Nephron progenitor cell (in vitro differentiated cells): ENCODE data around the gene OBI1.
"Not testable (repeated sequence)": the region's sequence is repeated elsewhere in the genome, so short reads cannot be mapped to it uniquely, and the experiment has no call there.

Experiments
- DNase-seq: peaks from one replicate; pipeline ENCODE4 v3.0.0; 2021
- H3K27ac Mint-ChIP-seq: 2 replicates; pipeline ENCODE4 v1.8.0; 2021; ENCODE audit warnings: mild to moderate bottlenecking, moderate library complexity, mixed read lengths
- H3K27me3 Mint-ChIP-seq: 2 replicates; pipeline ENCODE4 v1.8.0; 2021; ENCODE audit warnings: mild to moderate bottlenecking, low read depth, mixed read lengths; ENCODE audit not compliant: poor library complexity
- H3K36me3 Mint-ChIP-seq: 2 replicates; pipeline ENCODE4 v1.8.0; 2021; ENCODE audit warnings: low read depth, mixed read lengths
- H3K4me1 Mint-ChIP-seq: 2 replicates; pipeline ENCODE4 v1.8.0; 2021; ENCODE audit warnings: mixed read lengths
- H3K4me3 Mint-ChIP-seq: 2 replicates; pipeline ENCODE4 v1.8.0; 2021; ENCODE audit warnings: mild to moderate bottlenecking, moderate library complexity, mixed read lengths
- H3K9me3 Mint-ChIP-seq: 2 replicates; pipeline ENCODE4 v1.8.0; 2021; ENCODE audit warnings: mild to moderate bottlenecking, moderate library complexity, mixed read lengths
- CTCF ChIP-seq: fragments of 200-600 bp; sonication (generic); IDR thresholded peaks from 2 replicates; pipeline ENCODE4 v1.5.0; 2021; ENCODE audit warnings: antibody characterized with exemption

Gene OBI1

GRCh38 chr13:78655007-78655406 lies 3.9 kb downstream of the OBI1 start:
- Mint-ChIP-seq H3K27me3 (no peaks in the 10 kb centered on the region), H3K4me3 (no peak overlapping the region), H3K4me1 (peaks cover 27% of the 10 kb centered on the region), H3K27ac (no peak overlapping the region), H3K36me3 (peaks cover 14% of the 10 kb centered on the region), H3K9me3 (peaks cover 9% of the 10 kb centered on the region)
- TF ChIP-seq CTCF, result no peak
- no peak for DNase-seq

- TF ChIP-seq CTCF, result no peak
- DNase-seq, result no peak
- H3K4me3 Mint-ChIP-seq, result no peak overlapping the region
- H3K27ac Mint-ChIP-seq, result no peak overlapping the region
- H3K4me1 Mint-ChIP-seq, result peaks cover 13% of the 10 kb centered on the region
- H3K9me3 Mint-ChIP-seq, result no peaks in the 10 kb centered on the region
- H3K27me3 Mint-ChIP-seq, result no peaks in the 10 kb centered on the region
- peaks cover 14% of the 10 kb centered on the region for H3K36me3 Mint-ChIP-seq
These were observed 6.3 kb downstream of the OBI1 start for GRCh38 chr13:78652651-78653050.

- Mint-ChIP-seq H3K27me3 (no peaks in the 10 kb centered on the region), H3K36me3 (peaks cover 10% of the 10 kb centered on the region), H3K4me3 (no peak overlapping the region), H3K4me1 (peaks cover 3% of the 10 kb centered on the region), H3K9me3 (no peaks in the 10 kb centered on the region), H3K27ac (no peak overlapping the region)
- TF ChIP-seq CTCF, result no peak
- no peak for DNase-seq
These were observed 8.3 kb downstream of the OBI1 start for GRCh38 chr13:78650717-78651083.

GRCh38 chr13:78649997-78650716 lies 8.8 kb downstream of the OBI1 start:
- no peaks in the 10 kb centered on the region for H3K27me3 Mint-ChIP-seq
- H3K4me3 Mint-ChIP-seq, result no peak overlapping the region
- no peak for TF ChIP-seq CTCF
- H3K9me3 Mint-ChIP-seq, result no peaks in the 10 kb centered on the region
- H3K27ac Mint-ChIP-seq, result no peak overlapping the region
- no peak for DNase-seq
- peaks cover 7% of the 10 kb centered on the region for H3K36me3 Mint-ChIP-seq
- H3K4me1 Mint-ChIP-seq, result no peaks in the 10 kb centered on the region

- not testable (repeated sequence) for H3K27ac Mint-ChIP-seq, H3K4me1 Mint-ChIP-seq, H3K9me3 Mint-ChIP-seq, H3K4me3 Mint-ChIP-seq, H3K27me3 Mint-ChIP-seq, DNase-seq
- H3K36me3 Mint-ChIP-seq, result peaks cover 26% of the 10 kb centered on the region
These were observed 11.8 kb downstream of the OBI1 start for GRCh38 chr13:78647109-78647678.

- Mint-ChIP-seq H3K4me3 (no peak overlapping the region), H3K4me1 (no peaks in the 10 kb centered on the region), H3K27ac (no peak overlapping the region), H3K9me3 (no peaks in the 10 kb centered on the region), H3K36me3 (peaks cover 83% of the 10 kb centered on the region), H3K27me3 (no peaks in the 10 kb centered on the region)
- no peak for TF ChIP-seq CTCF
- no peak for DNase-seq
These were observed 20.7 kb downstream of the OBI1 start for GRCh38 chr13:78638216-78638615.
